Esophagus squamous epithelium (tissue), 4 donors: ENCODE results near the gene ZNF479.
"Not testable (repeated sequence)": the region's sequence is repeated elsewhere in the genome, so short reads cannot be mapped to it uniquely, and the experiment has no call there.

Experiments
- POLR2A ChIP-seq, 4 donors: fragments of 450-650 bp; IDR thresholded peaks; one replicate each; pipeline ENCODE4 v1.6.1; 2017; ENCODE audit warnings: antibody characterized with exemption in 4 of 4, mild to moderate bottlenecking in 4 of 4, moderate library complexity in 3 of 4
- TF ChIP-seq, protein P1 (sequence below), 6 experiments: fragments of 450-650 bp in 4 of 6; fragments of 200-600 bp in 2 of 6; sonication (generic) in 2 of 6; IDR thresholded peaks; one replicate each; pipeline ENCODE4 v1.5.1; 2016 to 2019; ENCODE audit warnings: antibody characterized with exemption in 6 of 6, mild to moderate bottlenecking in 4 of 6, moderate library complexity in 4 of 6

DNA sequence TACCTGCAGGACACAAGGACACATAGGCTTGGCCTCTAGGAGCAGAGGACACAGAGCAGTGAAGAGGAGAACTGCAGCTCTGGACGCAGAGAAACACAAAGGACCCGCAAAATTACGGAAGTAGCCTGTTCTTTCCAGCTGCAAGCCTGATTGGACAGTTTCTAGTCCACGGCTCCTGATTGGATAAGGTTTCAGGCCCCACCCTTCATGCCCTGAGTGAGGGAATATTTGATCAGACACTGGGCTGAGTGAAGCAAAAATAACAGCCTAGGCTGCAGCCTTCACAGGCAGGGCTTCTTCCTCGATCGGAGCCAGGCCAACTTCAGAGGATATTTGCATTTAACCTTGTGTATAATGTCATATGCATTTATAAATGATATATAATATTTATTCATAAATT lies at the start of gene ZNF479:
- not testable (repeated sequence) for TF ChIP-seq POLR2A (IDR thresholded peaks at IDR 0.05)
- TF ChIP-seq, protein P1, sequence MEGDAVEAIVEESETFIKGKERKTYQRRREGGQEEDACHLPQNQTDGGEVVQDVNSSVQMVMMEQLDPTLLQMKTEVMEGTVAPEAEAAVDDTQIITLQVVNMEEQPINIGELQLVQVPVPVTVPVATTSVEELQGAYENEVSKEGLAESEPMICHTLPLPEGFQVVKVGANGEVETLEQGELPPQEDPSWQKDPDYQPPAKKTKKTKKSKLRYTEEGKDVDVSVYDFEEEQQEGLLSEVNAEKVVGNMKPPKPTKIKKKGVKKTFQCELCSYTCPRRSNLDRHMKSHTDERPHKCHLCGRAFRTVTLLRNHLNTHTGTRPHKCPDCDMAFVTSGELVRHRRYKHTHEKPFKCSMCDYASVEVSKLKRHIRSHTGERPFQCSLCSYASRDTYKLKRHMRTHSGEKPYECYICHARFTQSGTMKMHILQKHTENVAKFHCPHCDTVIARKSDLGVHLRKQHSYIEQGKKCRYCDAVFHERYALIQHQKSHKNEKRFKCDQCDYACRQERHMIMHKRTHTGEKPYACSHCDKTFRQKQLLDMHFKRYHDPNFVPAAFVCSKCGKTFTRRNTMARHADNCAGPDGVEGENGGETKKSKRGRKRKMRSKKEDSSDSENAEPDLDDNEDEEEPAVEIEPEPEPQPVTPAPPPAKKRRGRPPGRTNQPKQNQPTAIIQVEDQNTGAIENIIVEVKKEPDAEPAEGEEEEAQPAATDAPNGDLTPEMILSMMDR (IDR thresholded peaks at IDR 0.05), result not testable (repeated sequence)
